ENCODE data around the gene WDR90. TPM values are rescaled to one million over a fixed set of nuclear protein-coding genes. Genes with fewer than 3 reads are reported as not detected.

Gene WDR90
- total and polyA plus RNA-seq, 10 of the 15 experiments (the other 5 are each of a cell fraction or from before 2014, with no cell fraction given) = 2.0 to 65.0 (median 16.7) TPM

- Histone ChIP-seq H3K9ac (ENCODE audit: control insufficient read depth, insufficient read depth, low read length) (no peak overlapping the region), H3K27me3 (replicated peaks in 1 of 2; ENCODE audit: control insufficient read depth in 2 of 2, insufficient read depth in 2 of 2, low read length in 1 of 2) (no peaks in the 10 kb centered on the region), H3K4me3 (no peak overlapping the region), H4K20me1 (ENCODE audit: control insufficient read depth, insufficient read depth) (no peaks in the 10 kb centered on the region), H3K4me1 (ENCODE audit: control insufficient read depth, insufficient read depth, low read length) (no peaks in the 10 kb centered on the region; the same call in 1 of the 2 replicates), H3K36me3 (ENCODE audit: control insufficient read depth in 2 of 2, insufficient read depth in 2 of 2, low read length in 1 of 2) (peaks cover 0 to 4% of the 10 kb centered on the region in 2 experiments; a peak in 3 of 4 replicates), H3K4me2 (ENCODE audit: control insufficient read depth, insufficient read depth) (no peak overlapping the region), H2AFZ (ENCODE audit: control insufficient read depth, low read depth, low read length) (no peak overlapping the region), H3K9me3 (replicated peaks; ENCODE audit: control insufficient read depth, insufficient read depth, low read length) (no peaks in the 10 kb centered on the region), H3K27ac (ENCODE audit: control insufficient read depth, insufficient read depth) (no peak overlapping the region), H3K79me2 (ENCODE audit: control insufficient read depth, insufficient read depth, low read length) (peaks cover 14% of the 10 kb centered on the region)
- SMC1A ChIA-PET (ENCODE audit: uncharacterized antibody, unreplicated experiment) = no interaction called here
- no peak for FAIRE-seq
- intact Hi-C loops (cut with micrococcal nuclease; ENCODE audit: unreplicated experiment) (no loop called here), in situ Hi-C loops (cut with MboI) (no loop called here)
- RAD21 ChIA-PET (ENCODE audit: unreplicated experiment) = no interaction called here
- TF ChIP-seq ZBTB11 (CRISPR knock-in tag; IDR thresholded peaks at IDR 0.05) (no peak), PKNOX1 (IDR thresholded peaks at IDR 0.05) (no peak), ESRRA (IDR thresholded peaks at IDR 0.05; ENCODE audit: low read length) (no peak), SMC3 (IDR thresholded peaks at IDR 0.05; ENCODE audit: borderline replicate concordance, low read length) (no peak), MTA2 (IDR thresholded peaks at IDR 0.05; ENCODE audit: low read depth) (no peak), NRF1 (conservative IDR thresholded peaks at IDR 0.05; ENCODE audit: low read depth, low read length) (no peak), SIX5 (IDR thresholded peaks at IDR 0.05; ENCODE audit: low read depth, low read length, severe bottlenecking) (no peak), ZNF622 (IDR thresholded peaks at IDR 0.05) (no peak), NR2C2 (IDR thresholded peaks at IDR 0.05; ENCODE audit: borderline replicate concordance, control insufficient read depth, insufficient read length, low read depth) (no peak), NFXL1 (IDR thresholded peaks at IDR 0.05; ENCODE audit: borderline replicate concordance) (no peak), TCF3 (IDR thresholded peaks at IDR 0.05; ENCODE audit: borderline replicate concordance, insufficient read depth, low read depth, low read length) (no peak), POLR2AphosphoS2 (IDR thresholded peaks at IDR 0.05; ENCODE audit: low read depth, low read length) (no peak)
- DNase-seq (ENCODE audit: low read depth, low spot score) = no peak
- CTCF ChIA-PET = no interaction called here
- 94% methylated on average over 6 of the region's 9 CpGs for WGBS (ENCODE audit: insufficient coverage, insufficient replicate concordance, low lambda C conversion rate, missing lambda C conversion rate)
- ATAC-seq = no peak
- no TSS peak for BruUV-seq (replicated peaks)
- POLR2A ChIA-PET = no interaction called here
These were observed 17.3 kb upstream of the WDR90 start for GRCh38 chr16:631808-632358.
